ENCODE measurements around the gene TRRAP. TPM values are rescaled to one million over a fixed set of nuclear protein-coding genes. Genes with fewer than 3 reads are reported as not detected.
"Not testable (repeated sequence)": the region's sequence is repeated elsewhere in the genome, so short reads cannot be mapped to it uniquely, and the experiment has no call there.

TRRAP gene
- total RNA-seq, 1 donor from 2014 or later: 14.2 TPM

GRCh38 chr7:98866351-98866750, 12.0 kb upstream of the TRRAP start:
- DNase-seq (ENCODE audit: low spot score): no peak

GRCh38 chr7:98866765-98867164, 11.6 kb upstream of the TRRAP start:
- no peak for DNase-seq (ENCODE audit: low spot score)

- no peak for DNase-seq (ENCODE audit: low spot score)
Observed at GRCh38 chr7:98868450-98868849, 9.9 kb upstream of the TRRAP start.

- DNase-seq (ENCODE audit: low spot score): no peak
Observed at GRCh38 chr7:98869027-98869596, 9.2 kb upstream of the TRRAP start.

GRCh38 chr7:98869597-98870120, 8.7 kb upstream of the TRRAP start, which contains the start of gene TMEM130:
TSS of gene TMEM130 (minus strand) at chr7:98870014. CDS start at chr7:98869861, 153 bp downstream.
- no peak for DNase-seq (ENCODE audit: low spot score)

- DNase-seq (ENCODE audit: low spot score): peak; percentile 75
Observed at GRCh38 chr7:98870121-98870651, 8.1 kb upstream of the TRRAP start.

- no peak for DNase-seq (ENCODE audit: low spot score)
Observed at GRCh38 chr7:98870807-98871491, 7.4 kb upstream of the TRRAP start.

- DNase-seq (ENCODE audit: low spot score): no peak
Observed at GRCh38 chr7:98872328-98872924, 5.9 kb upstream of the TRRAP start.

GRCh38 chr7:98873610-98874009, 4.7 kb upstream of the TRRAP start:
- not testable (repeated sequence) for DNase-seq (ENCODE audit: low spot score)

GRCh38 chr7:98874942-98875341, 3.4 kb upstream of the TRRAP start:
- DNase-seq (ENCODE audit: low spot score): no peak

- DNase-seq (ENCODE audit: low spot score): no peak
Observed at GRCh38 chr7:98875501-98875900, 2.8 kb upstream of the TRRAP start.

- no peak for DNase-seq (ENCODE audit: low spot score)
Observed at GRCh38 chr7:98877146-98877545, 1.2 kb upstream of the TRRAP start.

- DNase-seq (ENCODE audit: low spot score): peak; percentile 9
Observed at GRCh38 chr7:98877692-98878364, 504 bp upstream of the TRRAP start.

GRCh38 chr7:98879198-98879978, 1.1 kb downstream of the TRRAP start:
- DNase-seq (ENCODE audit: low spot score): peak; percentile 16

GRCh38 chr7:98879979-98880315, 1.6 kb downstream of the TRRAP start:
- DNase-seq (ENCODE audit: low spot score): no peak

- no peak for DNase-seq (ENCODE audit: low spot score)
Observed at GRCh38 chr7:98880485-98880884, 2.2 kb downstream of the TRRAP start.

GRCh38 chr7:98881561-98882315, 3.4 kb downstream of the TRRAP start:
- no peak for DNase-seq (ENCODE audit: low spot score)

- no peak for DNase-seq (ENCODE audit: low spot score)
Observed at GRCh38 chr7:98884416-98884815, 6.1 kb downstream of the TRRAP start.

- no peak for DNase-seq (ENCODE audit: low spot score)
Observed at GRCh38 chr7:98887038-98887437, 8.7 kb downstream of the TRRAP start.

GRCh38 chr7:98892609-98893008, 14.3 kb downstream of the TRRAP start:
- no peak for DNase-seq (ENCODE audit: low spot score)

GRCh38 chr7:98899816-98900215, 21.5 kb downstream of the TRRAP start:
- DNase-seq (ENCODE audit: low spot score): no peak

All from umbilical cord (tissue), 2 donors.